Endothelial cell of umbilical vein (primary cell): ENCODE results near the gene CDK9. TPM values are rescaled to one million over a fixed set of nuclear protein-coding genes. Genes with fewer than 3 reads are reported as not detected.
A peak's percentile ranks its signal among the peaks of the same experiment; 100 is the strongest.

ENCODE experiments used
- BruUV-seq: library from RNA; stranded (reverse); fragments of 400-500 nt; replicated peaks from 2 replicates; lab custom pipeline; 2021; lab: Mats Ljungman, UMichigan
- CTCF ChIA-PET: fragments of 300-600, 350-600 bp; sonication (Branson Sonifier 250); formaldehyde crosslinking; loops from one replicate; lab custom pipeline; 2021; ENCODE audit warnings: antibody characterized with exemption, inconsistent platforms; lab: Charles Lee
- POLR2A ChIA-PET: fragments of 300-600, 350-600 bp; sonication (Branson Sonifier 250); formaldehyde crosslinking; loops from one replicate; lab custom pipeline; 2021; ENCODE audit warnings: antibody characterized with exemption, inconsistent platforms; lab: Charles Lee
- DNase-seq: peaks from one replicate; pipeline ENCODE4 v3.0.0-alpha.2; 2011; ENCODE audit warnings: low read depth, low spot score
- FAIRE-seq: peaks from 2 replicates; lab custom pipeline; 2011; peaks lifted over from hg19 to GRCh38; lab: Jason Lieb, UNC
- H2AFZ ChIP-seq: 2 replicates; pipeline ENCODE4 v1.6.0; 2012; ENCODE audit warnings: low read depth, low read length, control low read depth, inconsistent platforms
- H3K27ac ChIP-seq: 2 replicates; pipeline ENCODE4 v1.5.1; 2011; ENCODE audit warnings: low read depth, mild to moderate bottlenecking, control low read depth, low read length, moderate library complexity; ENCODE audit not compliant: insufficient read depth
- H3K27me3 ChIP-seq, 2 experiments: 2 replicates each; pipeline versions ENCODE4 v1.6.0 to v1.6.1; 2011; ENCODE audit warnings: low read length in 2 of 2, mixed read lengths in 1 of 2; ENCODE audit not compliant: control insufficient read depth in 2 of 2, insufficient read depth in 2 of 2
- H3K36me3 ChIP-seq, 2 experiments: 2 replicates in 1 of 2; 3 replicates in 1 of 2; pipeline ENCODE4 v1.5.1; 2011; ENCODE audit warnings: low read length in 2 of 2, mild to moderate bottlenecking in 1 of 2, moderate library complexity in 1 of 2; ENCODE audit not compliant: control insufficient read depth in 2 of 2, insufficient read depth in 2 of 2; ENCODE audit errors: extremely low read depth in 1 of 2
- H3K4me1 ChIP-seq: 3 replicates; pipeline ENCODE4 v1.5.1; 2011; ENCODE audit warnings: mild to moderate bottlenecking, low read length; ENCODE audit not compliant: control insufficient read depth, insufficient read depth; ENCODE audit errors: extremely low read depth
- H3K4me2 ChIP-seq: 2 replicates; pipeline ENCODE4 v1.6.1; 2011; ENCODE audit warnings: low read length, control low read depth, mixed read lengths; ENCODE audit not compliant: insufficient read depth
- H3K4me3 ChIP-seq, 3 experiments: fragments of 200-600 bp in 1 of 3; sonication (generic), shearing (Covaris generic) in 1 of 3; replicated peaks in 1 of 3; 2 replicates each; pipeline ENCODE4 v1.5.1; 2011 to 2016; ENCODE audit warnings: control low read depth in 3 of 3, low read length in 3 of 3, mild to moderate bottlenecking in 2 of 3, inconsistent platforms in 1 of 3, low read depth in 1 of 3, moderate library complexity in 1 of 3; ENCODE audit not compliant: insufficient read depth in 1 of 3
- H3K79me2 ChIP-seq: 2 replicates; pipeline ENCODE4 v1.6.0; 2012; ENCODE audit warnings: low read length, inconsistent platforms; ENCODE audit not compliant: control insufficient read depth, insufficient read depth
- H3K9ac ChIP-seq: replicated peaks from 2 replicates; pipeline ENCODE3; 2011; ENCODE audit warnings: low read length, control low read depth; ENCODE audit not compliant: insufficient read depth; ENCODE audit errors: extremely low read depth
- H3K9me1 ChIP-seq: replicated peaks from 3 replicates; pipeline ENCODE4 v1.6.0; 2011; ENCODE audit warnings: mild to moderate bottlenecking, low read length; ENCODE audit not compliant: control insufficient read depth, insufficient read depth; ENCODE audit errors: extremely low read depth
- H3K9me3 ChIP-seq: replicated peaks from 2 replicates; pipeline ENCODE4 v1.5.1; 2012; ENCODE audit warnings: low read length, inconsistent platforms; ENCODE audit not compliant: control insufficient read depth, insufficient read depth
- H4K20me1 ChIP-seq: replicated peaks from 2 replicates; pipeline ENCODE3; 2011; ENCODE audit warnings: mild to moderate bottlenecking, low read length; ENCODE audit not compliant: control insufficient read depth, insufficient read depth; ENCODE audit errors: extremely low read depth
- FOS ChIP-seq: IDR thresholded peaks from 2 replicates; pipeline ENCODE4 v1.6.1; 2011; ENCODE audit warnings: mild to moderate bottlenecking, low read length, moderate library complexity, borderline replicate concordance; ENCODE audit not compliant: insufficient read depth
- GATA2 ChIP-seq: IDR thresholded peaks from 2 replicates; pipeline ENCODE4 v1.7.0; 2011; ENCODE audit warnings: low read depth, mild to moderate bottlenecking, moderate library complexity, mixed read lengths, low read length; ENCODE audit not compliant: insufficient read length, insufficient read depth
- MYC ChIP-seq: IDR thresholded peaks from one replicate; pipeline ENCODE4 v1.6.1; 2011; ENCODE audit warnings: mild to moderate bottlenecking, low read depth, low read length
- POLR2A ChIP-seq: IDR thresholded peaks from 2 replicates; pipeline ENCODE4 v1.6.1; 2012; ENCODE audit warnings: low read depth, mild to moderate bottlenecking, control low read depth, low read length
- POLR2AphosphoS5 ChIP-seq: IDR thresholded peaks from 2 replicates; pipeline ENCODE4 v1.6.1; 2012; ENCODE audit warnings: low read depth, mild to moderate bottlenecking, control low read depth, low read length, moderate library complexity; ENCODE audit not compliant: insufficient read depth
- dilution Hi-C: fragments of 300-500 bp; cut with MboI; formaldehyde crosslinking; loops from one replicate; pipeline ENCODE4 v1.15.0; 2019; ENCODE audit warnings: low sequenced_read_pairs; ENCODE audit not compliant: extremely low pct_ligation_motif_present
- intact Hi-C: fragments of 100-400 bp; cut with micrococcal nuclease; formaldehyde crosslinking; loops from one replicate; pipeline ENCODE4 v1.10.0; 2022
- polyA plus RNA-seq, 4 experiments: library from polyadenylated mRNA; depleted of rRNA in 3 of 4; stranded (reverse) in 3 of 4; unstranded in 1 of 4; fragments of >200 nt; gene quantifications; 2 replicates each; pipeline versions ENCODE4 v1.2.1 to v1.2.3, GENCODE V29; 2011 to 2012; ENCODE audit warnings: missing spikeins in 1 of 4
- total RNA-seq: library from RNA; stranded (reverse); gene quantifications from 2 replicates; pipeline ENCODE4 v1.2.3, GENCODE V29; 2021
- TF ChIP-seq, protein P1 (sequence below): IDR thresholded peaks from 2 replicates; pipeline ENCODE4 v1.6.1; 2011; ENCODE audit not compliant: insufficient read depth, insufficient read length

The CDK9 gene
- total and polyA plus RNA-seq, 2 donors (not counting 3 experiments of a cell fraction or from before 2014, with no cell fraction given), result 92.2 to 124 TPM

DNA sequence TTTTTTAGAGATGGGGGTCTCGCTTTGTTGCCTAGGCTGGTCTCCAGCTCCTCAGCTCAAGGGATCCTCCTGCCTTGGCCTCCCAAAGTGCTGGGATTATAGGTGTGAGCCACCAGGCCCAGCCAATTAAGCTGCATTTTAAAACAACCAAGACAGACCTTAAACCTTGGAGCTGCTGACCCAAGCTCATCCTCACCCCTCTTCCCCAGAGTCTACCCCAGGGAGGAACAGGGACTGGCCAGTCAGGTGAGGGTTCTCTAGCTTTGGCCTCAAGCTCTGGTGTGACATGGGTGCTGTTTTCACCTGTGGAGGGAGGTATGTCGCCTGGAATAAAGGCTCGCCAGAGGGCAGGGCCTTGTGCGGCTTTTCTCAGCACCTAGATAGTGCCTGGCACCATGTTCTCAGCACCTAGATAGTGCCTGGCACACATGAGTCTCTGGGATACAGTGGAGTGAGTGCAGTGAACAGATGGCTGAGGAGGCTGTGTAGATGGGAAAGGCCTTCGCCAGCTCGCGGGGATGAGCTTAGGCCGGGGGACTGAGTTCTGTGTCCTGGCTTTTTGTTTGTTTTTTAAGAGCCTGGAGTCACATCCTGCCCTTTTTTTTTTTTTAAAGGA is 7.4 kb downstream of the CDK9 start:
- intact Hi-C loops, result no loop called here
- TF ChIP-seq POLR2A, result peak; percentile 25
- TF ChIP-seq POLR2AphosphoS5, result peak; percentile 40
- no peak for TF ChIP-seq GATA2
- no peak for TF ChIP-seq MYC
- TF ChIP-seq FOS, result no peak
- TF ChIP-seq, protein P1, sequence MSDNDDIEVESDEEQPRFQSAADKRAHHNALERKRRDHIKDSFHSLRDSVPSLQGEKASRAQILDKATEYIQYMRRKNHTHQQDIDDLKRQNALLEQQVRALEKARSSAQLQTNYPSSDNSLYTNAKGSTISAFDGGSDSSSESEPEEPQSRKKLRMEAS, result no peak
- FAIRE-seq, result peak; percentile 31
- Histone ChIP-seq H3K36me3 (peaks cover 28 to 32% of the 10 kb centered on the region in 2 experiments), H3K4me3 (no peak overlapping the region), H2AFZ (no peak overlapping the region), H3K9me3 (no peaks in the 10 kb centered on the region), H3K4me2 (no peak overlapping the region), H4K20me1 (no peaks in the 10 kb centered on the region), H3K9ac (peak overlapping the region; percentile 30), H3K79me2 (peaks cover 29% of the 10 kb centered on the region), H3K27ac (peak overlapping the region; percentile 35), H3K27me3 (no peaks in the 10 kb centered on the region), H3K4me1 (peaks cover 14% of the 10 kb centered on the region), H3K9me1 (no peaks in the 10 kb centered on the region)
- no TSS peak for BruUV-seq
- POLR2A ChIA-PET, result interaction anchor here (1.0 to 1.1 kb wide), 3 partner anchors 9 to 105 kb away, joined by 3 to 4 read pairs (median 3); partner anchors contain the start of gene FPGS
- CTCF ChIA-PET, result interaction anchor here (1.0 to 2.5 kb wide), 7 partner anchors 8 to 117 kb away, joined by 3 to 25 read pairs (median 5); partner anchors contain the start of genes ENG and TOR2A
- dilution Hi-C loops, result no loop called here
- DNase-seq, result peak; percentile 45
